HEK293T (cell line): ENCODE measurements around the gene CSNK2A1.
"Not testable (repeated sequence)": the region's sequence is repeated elsewhere in the genome, so short reads cannot be mapped to it uniquely, and the experiment has no call there.

Experiments used
- ARNT ChIP-seq: fragments of 450-650 bp; IDR thresholded peaks from 2 replicates; pipeline ENCODE4 v1.6.1; 2017; ENCODE audit warnings: mild to moderate bottlenecking
- BHLHE40 ChIP-seq: fragments of 450-650 bp; IDR thresholded peaks from 2 replicates; pipeline ENCODE4 v1.6.1; 2016; ENCODE audit warnings: mild to moderate bottlenecking, moderate library complexity, borderline replicate concordance
- CTBP1 ChIP-seq: fragments of 450-650 bp; IDR thresholded peaks from 2 replicates; pipeline ENCODE4 v1.6.1; 2016; ENCODE audit warnings: borderline replicate concordance
- ELF4 ChIP-seq: fragments of 450-650 bp; IDR thresholded peaks from 2 replicates; pipeline ENCODE4 v1.6.1; 2017; ENCODE audit warnings: antibody characterized with exemption
- FOXM1 ChIP-seq: fragments of 450-650 bp; IDR thresholded peaks from 2 replicates; pipeline ENCODE4 v1.6.1; 2017; ENCODE audit warnings: mild to moderate bottlenecking, borderline replicate concordance
- LEF1 ChIP-seq: fragments of 450-650 bp; IDR thresholded peaks from 2 replicates; pipeline ENCODE4 v1.6.1; 2017; ENCODE audit warnings: mild to moderate bottlenecking, borderline replicate concordance
- NFRKB ChIP-seq: fragments of 450-650 bp; IDR thresholded peaks from 2 replicates; pipeline ENCODE4 v1.6.1; 2016; ENCODE audit warnings: mild to moderate bottlenecking, moderate library complexity
- PKNOX1 ChIP-seq: fragments of 450-650 bp; IDR thresholded peaks from 2 replicates; pipeline ENCODE4 v1.6.1; 2016
- SP1 ChIP-seq: fragments of 450-650 bp; IDR thresholded peaks from 2 replicates; pipeline ENCODE4 v1.6.1; 2017
- SUZ12 ChIP-seq: fragments of 450-650 bp; IDR thresholded peaks from 2 replicates; pipeline ENCODE4 v1.6.1; 2016; ENCODE audit warnings: mild to moderate bottlenecking
- TARDBP ChIP-seq: fragments of 450-650 bp; IDR thresholded peaks from 2 replicates; pipeline ENCODE4 v1.6.1; 2016
- ZNF384 ChIP-seq: fragments of 450-650 bp; IDR thresholded peaks from 2 replicates; pipeline ENCODE4 v1.6.1; 2016

DNA sequence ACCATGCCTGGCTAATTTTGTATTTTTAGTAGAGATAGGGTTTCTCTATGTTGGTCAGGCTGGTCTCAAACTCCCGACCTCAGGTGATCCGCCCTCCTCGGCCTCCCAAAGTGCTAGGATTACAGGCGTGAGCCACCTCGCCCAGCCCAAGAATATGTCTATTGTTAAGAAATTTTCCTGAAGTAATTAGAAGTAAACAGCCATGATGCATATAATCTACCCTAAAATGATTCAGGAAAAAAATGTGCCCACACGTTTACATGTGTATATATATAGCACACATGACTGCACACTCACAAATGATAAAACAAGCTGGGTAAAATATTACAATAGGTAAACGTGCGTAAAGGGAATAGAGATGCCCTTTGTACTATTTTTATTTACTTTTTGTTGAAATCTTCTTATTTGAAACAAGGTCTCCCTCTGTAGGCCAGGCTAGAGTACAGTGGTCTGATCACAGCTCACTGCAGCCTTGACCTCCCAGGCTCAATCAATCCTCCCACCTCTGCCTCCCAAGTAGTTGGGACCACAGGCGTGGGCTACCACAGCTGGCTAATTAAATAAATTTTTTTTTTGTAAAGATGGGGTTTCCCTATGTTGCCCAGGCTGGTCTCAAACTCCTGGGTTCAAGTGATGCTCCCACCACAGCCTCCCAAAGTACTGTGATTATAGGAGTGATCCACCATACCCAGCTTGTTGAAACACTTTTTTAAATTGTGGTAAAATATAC, 33.1 kb downstream of the CSNK2A1 start:
- TF ChIP-seq TARDBP, LEF1, CTBP1, SP1, ELF4, FOXM1, BHLHE40, SUZ12, ARNT, NFRKB, PKNOX1, ZNF384: not testable (repeated sequence)
